Stromal cell of bone marrow (primary cell): ENCODE results near the gene RNF130.

ENCODE experiments used
- DNase-seq: peaks from one replicate; pipeline ENCODE4 v3.0.0-alpha.2; 2012; ENCODE audit warnings: low read depth

The RNF130 gene

DNA sequence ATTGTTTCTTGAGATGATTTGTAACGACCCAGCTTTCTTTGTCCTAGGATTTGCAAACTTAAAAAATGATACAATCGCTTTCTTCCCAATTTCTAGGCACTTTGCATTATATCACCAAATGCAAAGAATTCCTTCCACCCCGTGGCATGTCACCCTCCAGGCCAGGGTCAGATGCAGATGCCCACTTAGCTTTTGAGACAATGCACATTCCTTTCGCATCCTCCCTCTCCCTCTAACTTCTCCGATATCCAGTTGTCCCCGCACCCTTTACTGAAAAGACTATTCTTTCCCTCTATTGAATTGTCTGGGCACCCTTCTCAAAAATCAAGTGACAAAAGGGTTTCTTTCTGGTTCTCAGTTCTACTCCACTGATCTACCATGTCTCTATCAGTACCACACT, 17.3 kb downstream of the RNF130 start:
- no peak for DNase-seq

DNA sequence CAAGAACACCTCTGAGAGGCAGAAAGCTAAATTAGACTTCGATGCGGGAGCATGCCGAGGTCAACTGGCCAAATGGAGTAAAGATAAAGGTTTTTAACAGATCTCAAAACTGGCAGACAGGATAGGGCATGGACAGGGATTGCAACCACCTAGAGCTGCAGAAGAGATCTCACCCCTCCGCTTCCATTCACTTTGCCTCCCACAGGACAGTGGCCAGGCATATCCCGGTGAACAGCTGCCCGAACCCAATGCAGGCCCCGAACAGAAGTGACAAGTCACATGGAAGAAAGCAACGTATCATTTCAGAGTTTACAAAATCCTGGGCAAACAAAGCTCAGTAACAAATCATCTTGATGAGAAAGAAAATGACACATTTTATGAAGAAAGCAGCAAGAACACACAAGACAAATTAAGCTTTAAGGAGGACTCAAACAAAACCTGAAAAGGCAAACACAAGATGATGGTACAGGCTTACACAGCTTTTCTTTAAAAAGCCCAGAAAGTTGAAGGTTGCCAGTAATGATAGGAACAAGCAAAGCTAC, 18.4 kb downstream of the RNF130 start:
- no peak for DNase-seq

DNA sequence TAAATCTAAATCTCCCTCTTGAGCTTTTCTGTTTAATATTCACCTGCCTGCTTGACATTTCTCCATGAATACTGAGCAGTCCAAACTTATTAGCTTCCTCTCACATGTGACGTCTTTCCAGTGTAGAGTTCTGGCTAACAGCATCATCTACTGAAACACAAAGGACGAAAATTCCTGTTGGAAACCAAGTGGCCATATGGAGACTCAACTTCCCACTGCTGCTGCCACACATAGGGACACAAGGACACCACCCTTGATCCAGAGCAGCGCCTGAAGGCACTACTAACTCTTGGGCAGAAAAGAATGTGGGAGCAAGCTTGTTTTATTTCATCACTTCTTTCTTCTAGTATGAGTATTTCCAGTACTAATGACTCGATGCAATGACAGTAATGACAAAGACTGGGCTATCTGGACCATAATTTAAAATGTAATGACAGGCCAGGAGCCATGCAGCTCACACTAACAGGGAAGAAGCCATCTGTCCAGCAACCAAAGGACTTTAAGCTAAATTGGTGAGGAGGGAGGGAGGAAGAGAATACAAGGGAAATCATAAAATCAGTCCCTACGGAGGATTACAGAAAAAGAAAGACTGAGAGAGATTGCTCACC, 19.2 kb downstream of the RNF130 start:
- no peak for DNase-seq

DNA sequence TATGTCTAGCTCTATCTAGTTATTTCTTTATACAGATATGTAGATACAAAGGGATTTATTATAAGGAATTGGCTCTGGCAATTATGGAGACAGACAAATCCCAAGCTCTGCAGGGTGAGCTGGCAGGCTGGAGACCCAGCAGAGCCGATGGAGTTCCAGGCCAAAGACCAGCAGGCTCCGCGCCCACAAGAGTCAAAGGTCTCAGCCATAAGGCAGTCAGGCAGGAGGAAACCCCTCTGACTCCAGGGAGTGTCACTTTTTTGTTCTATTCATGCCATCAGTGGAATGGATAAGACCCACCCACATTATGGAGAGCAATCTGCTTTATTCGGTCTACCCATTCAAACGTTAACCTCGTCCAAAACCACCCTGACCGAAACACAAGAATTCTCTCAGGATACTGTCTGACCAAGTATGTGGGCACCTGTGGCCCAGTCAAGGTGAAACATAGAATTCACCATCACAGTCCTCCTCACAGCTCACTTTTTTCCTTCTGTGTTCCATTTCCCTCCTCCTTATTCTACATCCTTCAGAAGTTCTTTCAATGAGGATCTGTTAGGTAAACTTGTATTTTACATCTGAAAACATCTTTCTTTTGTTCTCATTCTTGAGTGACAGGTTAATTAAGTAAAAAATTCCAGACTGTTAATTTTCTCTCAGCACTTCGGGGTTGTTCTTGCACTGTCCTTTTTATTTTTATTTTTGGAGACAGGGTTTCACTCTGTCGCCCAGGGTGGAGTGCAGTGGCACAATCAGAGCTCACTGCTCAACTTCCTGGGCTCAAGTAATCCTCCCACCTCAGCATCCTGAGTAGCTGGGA, 21.2 kb downstream of the RNF130 start:
- no peak for DNase-seq

DNA sequence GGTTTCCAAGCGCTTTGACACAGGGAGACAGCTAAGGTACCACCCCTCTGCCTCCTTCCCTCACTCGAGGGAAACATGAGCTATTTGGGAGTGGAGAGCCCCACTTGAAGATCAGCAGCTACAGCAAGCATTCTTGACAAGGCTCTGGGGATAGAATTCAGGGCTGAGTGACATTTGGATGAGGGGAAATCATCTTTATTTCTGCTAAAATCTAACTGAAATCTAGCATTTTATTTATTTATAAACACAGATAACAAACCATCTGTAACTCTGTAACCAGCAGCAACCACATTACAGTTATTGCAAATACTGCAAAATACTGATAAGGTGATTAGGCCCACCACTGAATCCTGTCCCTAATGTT, 22.4 kb downstream of the RNF130 start:
- no peak for DNase-seq

DNA sequence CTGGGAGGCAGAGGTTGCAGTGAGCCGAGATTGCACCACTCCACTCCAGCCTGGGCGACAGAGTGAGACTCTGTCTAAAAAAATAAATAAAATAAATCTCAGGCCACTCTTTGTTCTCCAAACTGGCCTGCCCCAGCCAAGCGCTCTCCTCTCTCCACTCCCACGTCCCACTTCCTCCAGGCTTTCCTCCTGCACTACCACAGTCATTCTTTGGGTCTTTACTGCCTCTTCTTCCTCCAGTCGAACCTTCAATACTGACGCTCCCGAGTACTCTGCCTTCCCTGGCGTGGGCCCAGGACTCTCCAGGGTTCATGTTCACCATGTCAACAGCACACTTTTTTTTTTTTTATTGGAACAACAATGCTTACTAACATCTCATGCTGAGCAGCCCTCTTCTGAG, 23.9 kb downstream of the RNF130 start:
- DNase-seq, result no peak

DNA sequence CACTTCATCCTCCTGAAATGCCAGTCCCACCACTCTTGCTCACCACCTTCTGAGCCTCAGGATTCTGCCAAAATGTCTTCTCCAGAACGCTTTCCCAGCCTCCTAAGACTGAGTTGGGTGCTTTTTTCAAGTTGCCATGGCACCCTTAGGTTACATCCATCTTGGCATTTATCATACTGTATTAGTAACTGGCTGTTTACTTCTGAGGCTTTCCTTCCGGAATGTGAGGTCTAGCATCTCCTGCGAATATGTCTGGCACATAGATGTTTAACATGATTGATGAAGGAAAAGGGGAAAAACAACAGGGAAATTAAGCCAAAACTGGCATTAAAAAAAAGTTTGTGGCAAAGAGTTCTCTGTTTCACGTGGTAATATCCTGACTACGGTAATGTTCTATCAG, 24.9 kb downstream of the RNF130 start:
- DNase-seq, result no peak

DNA sequence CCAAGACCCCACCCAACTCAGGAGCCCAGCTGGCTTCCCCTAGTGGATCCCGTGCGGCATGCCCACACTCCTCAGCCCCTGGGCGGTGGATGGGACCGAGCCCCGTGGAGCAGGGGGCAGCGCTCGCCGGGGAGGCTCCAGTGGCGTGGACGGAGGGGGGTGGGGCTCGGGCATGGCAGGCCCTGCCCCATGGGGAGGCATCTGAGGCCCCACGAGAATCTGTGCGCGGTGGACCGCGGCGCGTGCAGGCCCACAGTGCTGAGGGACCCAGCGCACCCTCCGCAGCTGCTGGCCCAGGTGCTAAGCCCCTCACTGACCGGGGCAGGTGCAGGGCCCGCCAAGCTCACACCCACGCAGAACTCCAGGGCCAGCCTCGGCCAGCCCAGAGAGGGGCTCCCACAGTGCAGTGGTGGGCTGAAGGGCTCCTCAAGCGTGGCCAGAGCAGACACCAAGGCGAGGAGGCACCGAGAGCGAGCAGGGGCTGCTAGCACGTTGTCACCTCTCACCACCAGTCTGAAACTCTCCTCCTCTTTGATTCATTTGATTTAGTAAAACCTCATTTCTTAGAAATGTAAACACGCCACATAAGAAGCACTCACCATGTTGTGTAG, 25.6 kb downstream of the RNF130 start:
- no peak for DNase-seq

DNA sequence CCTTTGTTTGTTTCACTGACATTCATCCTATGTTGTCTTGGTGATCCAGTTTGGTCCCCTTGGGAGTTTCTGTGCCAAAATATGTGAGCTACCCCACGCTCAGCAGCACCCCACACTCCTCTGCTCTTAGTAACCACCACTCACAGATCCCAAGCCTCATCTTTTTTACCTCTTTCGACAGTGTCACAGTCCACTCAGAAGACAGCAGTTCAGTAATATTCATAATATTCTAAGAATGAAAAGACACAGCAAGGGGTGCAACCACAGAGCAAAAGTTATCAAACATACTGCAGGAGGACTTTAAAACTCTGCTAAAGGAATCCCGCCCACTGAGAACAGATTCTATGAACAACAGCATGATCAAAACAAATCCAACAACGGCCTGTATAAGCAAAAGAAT, 28.2 kb downstream of the RNF130 start:
- DNase-seq, result no peak

DNA sequence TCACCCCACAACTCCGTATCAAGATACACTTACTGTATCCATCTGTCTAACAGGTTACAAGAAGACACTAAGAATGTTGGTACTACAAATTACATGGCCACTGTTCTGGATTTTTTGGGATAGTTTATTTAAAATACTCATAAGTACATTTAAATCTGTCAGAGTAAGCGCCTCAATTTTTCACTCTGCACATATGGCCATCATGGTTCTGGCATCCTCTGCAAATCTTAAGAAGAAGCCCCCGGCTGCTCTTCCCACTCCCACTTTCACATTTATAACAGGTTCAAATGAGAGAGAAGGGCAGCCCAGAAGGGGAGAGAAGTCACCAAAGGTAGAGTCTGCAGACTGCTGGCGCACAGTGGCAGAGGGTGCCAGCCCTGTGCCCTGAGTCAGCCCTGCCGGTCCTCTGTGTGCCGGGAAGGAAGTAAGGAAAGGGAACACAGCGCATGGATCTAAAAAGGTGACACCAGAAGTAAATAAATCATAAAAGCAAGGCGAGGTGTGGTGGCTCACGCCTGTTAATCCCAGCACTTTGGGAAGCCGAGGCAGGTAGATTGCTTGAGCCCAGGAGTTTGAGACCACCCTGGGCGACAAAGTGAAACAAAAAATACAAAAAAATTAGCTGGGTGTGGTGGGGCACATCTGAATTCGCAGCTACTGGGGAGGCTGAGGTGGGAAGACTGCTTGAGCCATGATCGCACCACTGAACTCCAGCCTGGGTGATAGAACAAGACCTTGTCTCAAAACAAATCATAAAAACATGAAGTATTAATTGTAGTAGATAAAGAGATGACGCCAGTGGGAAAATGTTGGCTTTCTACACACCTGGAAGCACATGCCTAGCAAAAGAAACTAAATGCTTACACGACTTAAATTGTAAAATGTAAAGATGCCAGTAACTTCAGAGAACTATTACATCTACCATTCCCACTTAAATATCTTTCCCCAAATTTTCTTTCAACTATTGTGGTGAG, 30.0 kb downstream of the RNF130 start:
- DNase-seq, result no peak

DNA sequence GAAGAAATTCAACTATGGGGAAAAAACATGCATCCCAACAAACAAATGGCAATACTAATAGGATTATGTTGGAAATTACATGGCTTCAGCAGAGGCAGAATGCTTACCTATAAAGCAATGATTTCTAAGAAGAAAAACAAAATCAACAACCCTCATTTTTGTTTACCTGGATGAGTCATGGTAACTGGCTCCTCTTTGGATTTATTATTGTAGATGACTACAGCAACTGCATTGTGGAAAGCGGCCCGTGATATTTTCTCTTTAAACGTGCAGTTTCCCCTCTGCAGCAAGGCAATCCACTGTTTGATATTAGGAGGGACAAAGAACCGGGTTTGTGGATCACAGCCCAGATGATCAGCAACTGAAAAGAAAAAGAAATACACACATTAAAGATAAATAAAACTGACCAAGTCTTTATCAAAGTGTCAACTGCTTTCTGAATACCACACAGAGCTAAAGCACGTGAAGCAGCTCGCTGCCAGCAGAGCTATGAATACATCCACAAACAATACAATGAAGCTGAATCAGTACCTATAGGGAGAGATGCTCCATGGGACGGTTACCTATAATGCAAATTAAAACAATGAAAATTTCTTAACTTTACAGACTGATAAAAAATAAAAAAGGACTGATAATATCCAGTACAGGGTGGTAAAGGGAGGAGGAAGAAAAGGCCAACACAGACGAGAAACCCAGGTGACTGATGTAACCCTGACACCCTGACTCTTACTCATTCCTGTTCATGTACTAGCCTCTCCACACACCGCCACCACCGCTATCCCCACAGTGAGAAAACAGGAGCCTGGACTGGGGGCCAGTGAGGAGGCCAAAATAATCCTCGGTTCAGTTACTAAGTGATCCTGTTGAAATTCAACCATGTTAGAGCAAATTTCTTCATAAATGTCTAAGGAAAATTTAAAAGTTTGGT, 31.0 kb downstream of the RNF130 start:
- DNase-seq, result no peak

DNA sequence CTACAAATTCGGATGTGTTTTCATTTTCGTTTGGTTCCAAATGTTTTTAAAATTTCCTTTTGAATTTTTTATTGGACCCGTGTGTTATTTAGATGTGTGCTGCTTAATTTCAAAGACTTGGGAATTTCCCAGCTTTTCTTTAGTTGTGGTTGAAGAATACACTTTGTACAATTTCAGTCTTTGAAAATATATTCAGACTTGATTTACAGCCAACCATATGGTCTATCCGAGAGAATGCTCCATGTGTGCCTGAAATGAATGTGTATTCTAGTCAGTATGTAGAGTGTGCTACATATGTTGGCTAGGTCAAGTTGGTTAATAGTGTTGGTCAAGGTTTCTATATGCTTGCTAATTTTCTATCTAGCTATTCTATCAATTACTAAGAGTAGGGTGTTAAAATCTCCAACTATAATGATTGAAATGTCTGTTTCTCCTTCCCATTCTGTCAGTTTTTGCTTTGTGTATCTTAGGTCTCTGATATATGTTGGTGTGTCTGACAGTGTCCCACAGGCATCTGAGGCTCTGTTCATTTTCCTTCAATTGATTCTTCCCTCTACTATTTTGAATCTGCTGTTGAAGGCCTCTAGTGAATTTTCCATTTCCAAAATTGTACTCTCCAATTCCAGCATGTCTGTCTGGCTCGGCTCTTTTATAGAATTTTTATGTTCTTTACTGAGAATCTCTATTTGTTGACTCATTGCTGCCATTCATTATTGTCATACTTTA, 36.2 kb downstream of the RNF130 start:
- no peak for DNase-seq

DNA sequence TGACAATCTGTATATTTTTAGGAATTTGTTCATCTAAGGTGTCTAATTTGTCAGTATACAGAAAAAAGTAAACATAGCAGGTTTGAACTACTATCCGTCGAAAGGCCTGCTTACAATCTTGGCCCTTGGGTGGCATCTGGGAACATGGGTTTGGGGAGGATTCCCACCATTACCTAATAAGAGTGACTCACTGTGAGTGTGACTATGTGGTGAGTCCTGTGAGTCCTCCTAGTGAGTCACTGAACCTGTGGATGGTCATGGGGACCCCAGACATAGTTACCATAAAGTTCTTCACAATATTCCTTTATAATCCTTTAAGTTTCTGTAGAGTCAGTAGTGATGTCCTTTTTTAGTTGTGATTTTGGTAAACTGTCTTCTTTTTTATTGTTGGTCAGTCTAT, 37.0 kb downstream of the RNF130 start:
- DNase-seq, result peak; percentile 15

DNA sequence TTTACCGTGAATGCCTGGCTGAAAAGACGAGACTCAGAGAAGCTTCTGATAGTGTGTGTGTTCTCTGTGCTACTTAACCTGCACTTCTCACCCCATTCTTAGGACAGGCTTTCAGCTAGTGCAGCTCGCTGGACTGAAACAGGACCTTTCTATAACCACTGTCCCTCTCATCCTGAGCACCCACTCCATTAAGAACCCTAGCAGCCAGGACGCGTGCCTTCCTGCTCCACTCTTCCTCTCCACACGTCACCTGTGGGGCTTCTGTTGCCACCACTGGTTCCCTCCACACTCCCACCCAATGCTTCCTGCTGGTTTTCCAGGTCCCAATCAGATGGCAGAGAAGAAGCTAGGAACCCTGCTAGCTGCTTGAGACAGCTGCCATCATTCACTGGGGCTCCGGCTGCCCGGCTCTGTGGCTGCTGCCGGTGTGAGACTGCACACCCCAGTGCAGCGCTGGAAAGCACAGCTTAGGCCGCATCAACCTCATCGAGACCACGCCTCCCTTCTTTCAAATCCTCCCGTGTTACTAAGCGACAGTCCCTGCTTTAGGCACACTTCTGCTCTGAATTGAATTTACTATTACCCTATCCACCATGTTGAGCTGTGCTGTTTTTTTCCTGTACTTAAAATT, 44.0 kb downstream of the RNF130 start:
- no peak for DNase-seq

DNA sequence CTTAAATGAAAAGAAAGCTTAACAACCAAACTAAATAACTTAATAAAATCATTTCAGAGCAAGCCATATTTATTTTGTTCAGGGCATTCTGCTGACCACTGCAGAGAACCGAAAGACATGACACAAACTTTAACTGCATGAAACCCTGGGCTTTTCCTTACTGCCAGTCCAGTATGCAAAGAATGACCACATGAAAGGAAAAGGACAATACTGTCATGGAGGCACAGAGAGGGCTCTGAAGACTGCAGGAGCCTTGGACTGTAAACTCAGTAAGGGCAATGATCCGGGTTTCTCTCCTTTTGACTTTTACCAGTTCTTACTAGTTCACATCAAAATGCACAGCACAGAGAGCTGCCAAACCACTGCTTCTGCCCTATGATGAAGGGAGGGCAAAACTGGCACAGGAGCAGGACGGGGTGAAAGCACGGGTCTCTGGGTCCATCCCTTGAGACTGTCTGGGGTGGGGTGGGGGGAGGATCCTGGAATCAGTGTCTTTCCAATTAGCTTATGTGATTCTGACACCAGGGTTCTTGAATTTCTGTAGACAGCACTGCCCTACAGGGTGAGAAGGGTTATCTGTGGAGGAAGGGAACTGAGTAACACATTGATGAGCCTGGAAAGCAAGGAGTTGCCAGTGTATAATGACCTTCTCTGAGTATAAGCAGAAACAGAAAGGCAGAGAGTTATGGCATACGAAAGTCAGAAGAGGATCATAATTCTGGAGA, 44.7 kb downstream of the RNF130 start:
- DNase-seq, result no peak

DNA sequence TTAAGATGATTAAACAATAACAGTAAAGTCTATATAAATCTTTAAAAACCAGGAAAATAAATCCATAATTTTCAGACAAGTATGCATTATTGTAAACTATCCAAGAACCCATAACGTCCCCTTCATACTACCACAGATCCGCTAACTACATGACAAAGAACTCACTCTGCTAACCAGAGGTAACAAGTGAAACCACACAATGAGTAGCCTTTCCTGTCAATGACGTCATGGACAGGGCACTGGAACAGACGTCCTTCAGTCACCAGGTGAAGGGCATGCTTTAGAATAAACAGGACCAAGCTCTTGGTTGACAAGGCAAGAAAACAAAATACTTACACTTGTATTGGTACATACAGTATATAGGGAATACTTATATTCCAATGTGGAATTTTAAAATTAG, 45.2 kb downstream of the RNF130 start:
- DNase-seq, result peak; percentile 13

DNA sequence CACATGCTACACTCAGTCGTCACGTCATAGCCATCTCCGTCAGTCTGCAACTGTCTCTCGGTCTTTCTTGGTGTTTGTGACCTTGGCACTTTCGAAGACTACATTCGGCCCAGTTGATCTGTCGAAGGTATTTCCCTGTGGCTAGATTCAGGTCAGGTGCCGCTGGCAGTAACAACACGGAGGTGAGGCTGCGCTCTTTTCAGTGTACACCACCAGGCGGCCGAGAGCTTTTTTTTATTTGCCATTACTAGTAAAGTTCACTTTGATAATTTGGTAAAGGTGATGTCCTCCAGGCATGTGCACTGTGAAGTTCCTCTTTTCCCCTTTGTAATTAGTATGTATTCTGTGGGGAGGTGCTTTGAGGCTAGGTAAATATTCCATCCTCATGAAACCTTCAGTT, 49.7 kb downstream of the RNF130 start:
- no peak for DNase-seq

DNA sequence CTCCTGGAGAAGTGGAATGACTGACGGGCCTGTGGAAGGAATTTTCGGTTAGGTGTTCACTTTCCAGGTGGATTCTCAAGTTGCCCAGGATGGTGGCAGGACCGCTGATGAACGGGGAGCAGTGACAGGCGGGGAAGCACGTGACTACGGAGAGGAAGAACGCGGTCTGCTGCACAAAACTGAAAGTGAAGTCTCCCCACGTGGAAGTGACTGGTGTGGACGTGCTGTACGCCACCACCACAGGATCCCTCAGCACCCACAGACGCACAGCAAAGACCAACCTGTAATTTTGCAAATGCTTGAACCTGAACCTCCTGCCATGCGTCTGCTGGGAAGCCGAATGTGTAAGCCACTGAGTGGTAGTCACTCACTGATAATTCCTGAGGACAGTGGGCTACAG, 51.4 kb downstream of the RNF130 start:
- DNase-seq, result no peak
